BJ (cell line): ENCODE measurements around the gene BEST4. TPM values are rescaled to one million over a fixed set of nuclear protein-coding genes. Genes with fewer than 3 reads are reported as not detected.
A peak's percentile ranks its signal among the peaks of the same experiment; 100 is the strongest.
"Not testable (repeated sequence)": the region's sequence is repeated elsewhere in the genome, so short reads cannot be mapped to it uniquely, and the experiment has no call there.

ENCODE experiments used
- CTCF ChIA-PET: fragments of 350-600 bp; formaldehyde crosslinking; extraction: SDS; loops from one replicate; lab custom pipeline; 2021; ENCODE audit warnings: antibody characterized with exemption, inconsistent platforms; lab: Yijun Ruan, JAX
- POLR2A ChIA-PET: fragments of 300-600 bp; sonication (Branson Sonifier 250); formaldehyde crosslinking; extraction: SDS; loops from one replicate; lab custom pipeline; 2021; ENCODE audit warnings: antibody characterized with exemption; lab: Charles Lee
- DNase-seq: peaks from one replicate; pipeline ENCODE4 v3.0.0-alpha.2; 2011; ENCODE audit warnings: low read depth
- H3K27me3 ChIP-seq: 2 replicates; pipeline ENCODE4 v1.6.0; 2011; ENCODE audit warnings: low read length; ENCODE audit not compliant: control insufficient read depth, insufficient read depth
- H3K36me3 ChIP-seq: 2 replicates; pipeline ENCODE4 v1.5.1; 2011; ENCODE audit warnings: low read length; ENCODE audit not compliant: control insufficient read depth, insufficient read depth
- H3K4me3 ChIP-seq: 2 replicates; pipeline ENCODE4 v1.5.1; 2011; ENCODE audit warnings: low read depth, mild to moderate bottlenecking, control low read depth, low read length
- CTCF ChIP-seq: IDR thresholded peaks from 2 replicates; pipeline ENCODE4 v1.5.1; 2011; ENCODE audit warnings: low read depth, mild to moderate bottlenecking, control low read depth, inconsistent platforms, low read length, moderate library complexity; ENCODE audit not compliant: insufficient read depth
- polyA plus RNA-seq: library from polyadenylated mRNA; depleted of rRNA; stranded (reverse); fragments of >200 nt; gene quantifications from 2 replicates; pipeline ENCODE4 v1.2.3, GENCODE V29; 2011; rRNA removed
- small RNA-seq: library from RNA; depleted of rRNA; stranded (forward); fragments of <200 nt; gene quantifications from one replicate; pipeline ENCODE3, GENCODE V24; 2012; ENCODE audit warnings: low replicate concordance, low read depth; ENCODE audit not compliant: insufficient read length

BEST4 gene
- polyA plus RNA-seq, 1 experiment: 0.16 TPM

DNA sequence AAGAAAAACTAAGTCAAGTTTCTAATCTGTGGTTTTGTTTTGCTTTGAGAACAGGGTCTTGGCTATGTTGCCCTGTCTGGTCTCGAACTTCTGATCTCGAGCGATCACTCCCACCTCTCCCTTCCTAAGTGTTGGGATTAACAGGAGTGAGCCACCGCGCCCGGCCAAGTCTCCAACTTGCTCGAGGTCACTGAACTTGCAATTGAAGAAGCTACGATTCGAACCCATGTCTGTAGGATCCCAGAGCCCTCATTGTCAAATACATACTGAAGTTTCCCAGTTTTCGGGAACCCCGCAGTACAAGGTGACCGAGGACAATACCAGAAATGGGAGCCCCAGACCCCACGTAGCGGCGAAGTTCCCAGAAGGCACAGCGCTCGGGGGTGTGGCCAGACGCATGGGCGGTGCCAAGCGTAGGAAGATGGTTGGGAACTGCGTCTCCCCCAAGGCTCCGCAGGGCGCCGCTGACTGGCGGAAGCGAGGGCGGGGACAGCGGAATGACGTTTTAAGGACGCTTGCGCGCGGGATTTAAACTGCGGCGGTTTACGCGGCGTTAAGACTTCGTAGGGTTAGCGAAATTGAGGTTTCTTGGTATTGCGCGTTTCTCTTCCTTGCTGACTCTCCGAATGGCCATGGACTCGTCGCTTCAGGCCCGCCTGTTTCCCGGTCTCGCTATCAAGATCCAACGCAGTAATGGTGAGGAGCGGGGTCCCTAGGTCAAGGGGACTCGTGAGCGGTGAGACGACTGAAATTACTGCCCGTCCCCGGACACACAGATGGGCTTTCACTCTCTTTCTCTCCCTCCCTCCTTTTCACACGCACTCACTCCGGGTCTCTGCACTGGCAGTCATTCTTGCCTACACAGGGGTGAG, 48.4 kb downstream of the BEST4 start, which contains the start of gene KIF2C:
Gene KIF2C, plus strand, starts transcription at position 531 of the 872 bp plus-strand sequence. Its CDS starts 96 bp downstream, at position 627.
- TF ChIP-seq CTCF: no peak
- no peaks in the 10 kb centered on the region for H3K27me3 ChIP-seq
- ChIA-PET CTCF (no interaction called here), POLR2A (interaction anchor here (0.5 kb wide), 1 partner anchor 8 kb away, joined by 4 read pairs; no protein-coding TSS in a partner anchor)
- H3K36me3 ChIP-seq: 0 out of 2 replicates have a peak, but pooled peaks cover 2% of the 10 kb centered on the region
- DNase-seq: peak; percentile 88
- H3K4me3 ChIP-seq: peak within 1 kb of the TSS; percentile 64

- H3K4me3 ChIP-seq: peak overlapping the region; percentile 64
- CTCF ChIA-PET, H3K27me3 ChIP-seq, H3K36me3 ChIP-seq, DNase-seq: not testable (repeated sequence)
- POLR2A ChIA-PET: interaction anchor here (0.5 kb wide), 1 partner anchor 7 kb away, joined by 4 read pairs; no protein-coding TSS in a partner anchor
Observed at GRCh38 chr1:44738953-44739306, 49.0 kb downstream of the BEST4 start.

DNA sequence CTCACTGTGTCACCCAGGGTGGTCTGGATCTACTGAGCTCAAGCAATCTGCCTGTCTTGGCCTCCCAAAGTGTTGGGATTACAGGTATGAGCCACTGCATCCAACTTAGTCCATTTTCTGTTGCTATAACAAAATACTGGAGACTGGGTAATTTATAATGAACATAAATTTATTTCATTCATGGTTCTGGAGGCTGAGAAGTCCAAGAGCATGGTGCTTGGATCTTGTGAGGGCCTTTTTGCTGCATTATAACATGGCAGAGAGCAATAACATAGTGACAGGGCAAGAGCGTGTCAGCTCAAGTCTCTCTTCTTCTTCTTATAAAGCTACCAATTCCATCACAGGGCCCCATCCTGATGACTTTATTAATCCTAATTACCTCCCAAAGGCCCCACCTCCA, 52.0 kb downstream of the BEST4 start:
- no peak for TF ChIP-seq CTCF
- no peak overlapping the region for H3K4me3 ChIP-seq

DNA sequence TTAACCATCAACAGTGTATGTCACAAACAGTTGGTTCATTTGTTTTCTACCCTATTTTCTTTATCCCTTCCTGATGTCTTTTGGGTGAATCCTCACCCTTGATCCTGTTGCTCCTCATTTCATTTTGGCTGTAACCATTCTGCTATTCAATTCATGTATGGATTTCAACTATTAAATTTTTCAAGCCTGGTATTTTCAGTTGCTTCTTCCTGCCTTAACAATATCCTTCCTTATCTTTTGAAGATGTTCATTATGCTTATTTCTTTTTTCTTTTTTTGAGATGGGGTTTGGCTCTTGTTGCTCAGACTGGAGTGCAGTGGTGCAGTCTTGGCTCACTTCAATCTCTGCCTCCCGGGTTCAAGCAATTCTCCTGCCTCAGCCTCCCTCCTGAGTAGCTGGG, 54.2 kb downstream of the BEST4 start:
- Histone ChIP-seq H3K36me3 (no peaks in the 10 kb centered on the region), H3K27me3 (no peaks in the 10 kb centered on the region), H3K4me3 (no peak overlapping the region)
- TF ChIP-seq CTCF: no peak
- POLR2A ChIA-PET: no interaction called here
- CTCF ChIA-PET: no interaction called here
- no peak for DNase-seq

More for the DNA sequence above, 52.0 kb downstream of the BEST4 start:
- ChIA-PET CTCF (interaction anchor here (0.6 to 1.0 kb wide), 2 partner anchors 51 to 780 kb away, joined by 3 read pairs; no protein-coding TSS in a partner anchor), POLR2A (no interaction called here)
- no peak for DNase-seq
- no peaks in the 10 kb centered on the region for H3K27me3 ChIP-seq
- H3K36me3 ChIP-seq: no peaks in the 10 kb centered on the region

Small RNA genes lying within 50 kb of the gene (small RNA-seq; reads per million reads assigned to genes)
- gene SNORD38A: 18,045 reads per million, percentile 99 among the genes with 10 or more reads in this experiment
- gene SNORD38B: not detected
- 3.8 reads per million, percentile 50 among the genes with 10 or more reads in this experiment for gene SNORD46
- not detected for gene SNORD55

Other genes starting within 250 kb of the BEST4 start
- gene TMEM53, start 113.7 kb downstream of the BEST4 start, polyA plus RNA-seq: 7.9 and 12.1 TPM in 2 replicates
- 0.71 and 0.86 TPM in 2 replicates for gene ARMH1, start 113.5 kb downstream of the BEST4 start, polyA plus RNA-seq
- not detected in 2 replicates for gene RNU5D-1, start 57.0 kb downstream of the BEST4 start, polyA plus RNA-seq
- 30.0 and 35.3 TPM in 2 replicates for gene KIF2C, start 48.3 kb downstream of the BEST4 start, polyA plus RNA-seq
- 3,104 and 3,306 TPM in 2 replicates for gene RPS8, start 12.6 kb downstream of the BEST4 start, polyA plus RNA-seq
- gene PLK3, start 12.2 kb upstream of the BEST4 start, polyA plus RNA-seq: 25.9 and 45.9 TPM in 2 replicates
- 0.26 TPM in 1 of 2 replicates, not detected in the other for gene DYNLT4, start 19.2 kb upstream of the BEST4 start, polyA plus RNA-seq
- gene BTBD19, start 20.4 kb upstream of the BEST4 start, polyA plus RNA-seq: 18.0 and 25.7 TPM in 2 replicates
- 0.12 and 0.17 TPM in 2 replicates for gene PTCH2, start 55.1 kb upstream of the BEST4 start, polyA plus RNA-seq
- 23.1 and 35.7 TPM in 2 replicates for gene EIF2B3, start 198.4 kb upstream of the BEST4 start, polyA plus RNA-seq
- gene HECTD3, start 223.2 kb upstream of the BEST4 start, polyA plus RNA-seq: 27.7 and 36.7 TPM in 2 replicates
- 219 and 303 TPM in 2 replicates for gene UROD, start 224.1 kb upstream of the BEST4 start, polyA plus RNA-seq